Measurements from ENCODE around the gene NIT1.
A peak's percentile ranks its signal among the peaks of the same experiment; 100 is the strongest.

The NIT1 gene, protein sequence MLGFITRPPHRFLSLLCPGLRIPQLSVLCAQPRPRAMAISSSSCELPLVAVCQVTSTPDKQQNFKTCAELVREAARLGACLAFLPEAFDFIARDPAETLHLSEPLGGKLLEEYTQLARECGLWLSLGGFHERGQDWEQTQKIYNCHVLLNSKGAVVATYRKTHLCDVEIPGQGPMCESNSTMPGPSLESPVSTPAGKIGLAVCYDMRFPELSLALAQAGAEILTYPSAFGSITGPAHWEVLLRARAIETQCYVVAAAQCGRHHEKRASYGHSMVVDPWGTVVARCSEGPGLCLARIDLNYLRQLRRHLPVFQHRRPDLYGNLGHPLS

DNA sequence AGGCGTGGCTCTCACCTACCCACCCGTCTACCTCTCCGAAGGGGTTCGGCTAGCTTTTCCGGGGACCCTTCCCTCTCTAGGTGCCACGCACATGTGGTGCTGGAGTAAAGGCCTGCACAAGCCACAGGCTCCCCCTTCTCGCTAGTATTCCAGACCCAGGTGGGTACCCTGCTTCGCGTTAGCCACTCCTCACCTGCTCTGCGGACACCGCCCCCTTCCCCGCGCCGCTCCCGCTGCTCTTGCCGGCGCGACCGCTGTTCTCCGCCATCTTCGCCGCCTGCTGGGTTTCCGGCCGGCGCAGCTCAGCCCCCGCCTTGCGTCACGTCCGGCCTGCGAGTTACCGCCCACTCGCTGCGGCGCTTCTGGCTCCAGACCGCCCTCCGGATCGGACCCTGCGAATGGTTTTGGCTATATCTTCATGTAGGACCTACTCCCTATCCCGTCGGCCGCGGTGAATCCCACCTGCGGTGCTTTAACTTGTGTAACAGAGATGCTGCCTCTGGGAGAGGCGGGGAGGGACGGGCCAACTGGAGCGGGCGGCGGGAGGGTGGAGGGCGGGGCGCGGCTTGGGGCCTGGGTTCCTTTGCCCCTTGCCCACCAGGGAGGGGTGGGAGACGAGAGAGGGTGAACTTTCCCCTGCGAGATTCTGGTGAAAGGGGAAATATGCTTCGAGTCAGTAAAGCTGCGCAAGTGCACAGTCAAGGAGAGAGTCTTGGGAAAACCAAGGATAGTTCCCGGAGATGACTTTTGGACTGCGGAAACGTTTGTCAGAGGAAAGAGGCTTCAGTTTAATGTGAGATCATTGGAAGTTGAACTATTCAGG lies at the start of gene NIT1, which contains the start of gene PFDN2:
NIT1 (plus strand) TSS at position 347 of the 823 bp plus-strand sequence; CDS start at position 419, 72 bp downstream.
PFDN2 (minus strand) TSS at position 279 of the 823 bp plus-strand sequence; CDS start at position 268, 11 bp downstream.
- peak; percentile 75 for DNase-seq

GRCh38 chr1:161068306-161069234 lies 49.3 kb upstream of the NIT1 start:
- DNase-seq: peak; percentile 93

GRCh38 chr1:161069241-161069640 lies 48.7 kb upstream of the NIT1 start:
- no peak for DNase-seq

DNA sequence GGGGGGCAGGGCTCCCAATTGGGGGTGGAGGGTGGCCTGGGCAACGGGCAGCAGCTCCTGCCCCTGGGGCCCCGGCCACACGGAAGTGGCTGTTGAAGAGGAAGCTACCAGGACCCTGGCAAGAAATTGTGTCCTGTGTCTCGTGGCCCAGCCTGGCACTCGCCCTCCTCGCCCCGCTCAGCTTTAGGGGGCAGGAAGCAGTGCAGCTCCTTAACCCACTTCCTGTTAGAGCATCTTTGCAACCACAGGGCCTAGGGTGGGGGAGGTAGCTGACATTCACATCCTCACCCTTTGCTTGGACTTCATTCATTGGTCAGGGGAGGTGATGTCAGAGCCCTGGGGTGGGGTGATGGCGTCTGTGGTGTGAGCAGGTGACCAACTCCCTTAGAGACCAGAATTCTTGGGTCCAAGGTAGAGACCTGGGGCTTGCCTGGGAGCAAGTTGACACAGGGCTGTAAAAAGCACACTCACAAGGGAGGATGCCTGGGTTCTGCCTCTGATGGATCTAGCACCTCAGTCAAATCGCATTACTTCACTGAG lies 48.1 kb upstream of the NIT1 start, which contains the start of gene ARHGAP30:
ARHGAP30 (minus strand) TSS at position 161 of the 540 bp plus-strand sequence. CDS start 267 bp downstream, outside the sequence.
- peak; percentile 93 for DNase-seq

GRCh38 chr1:161070761-161071160 lies 47.1 kb upstream of the NIT1 start:
- no peak for DNase-seq

DNA sequence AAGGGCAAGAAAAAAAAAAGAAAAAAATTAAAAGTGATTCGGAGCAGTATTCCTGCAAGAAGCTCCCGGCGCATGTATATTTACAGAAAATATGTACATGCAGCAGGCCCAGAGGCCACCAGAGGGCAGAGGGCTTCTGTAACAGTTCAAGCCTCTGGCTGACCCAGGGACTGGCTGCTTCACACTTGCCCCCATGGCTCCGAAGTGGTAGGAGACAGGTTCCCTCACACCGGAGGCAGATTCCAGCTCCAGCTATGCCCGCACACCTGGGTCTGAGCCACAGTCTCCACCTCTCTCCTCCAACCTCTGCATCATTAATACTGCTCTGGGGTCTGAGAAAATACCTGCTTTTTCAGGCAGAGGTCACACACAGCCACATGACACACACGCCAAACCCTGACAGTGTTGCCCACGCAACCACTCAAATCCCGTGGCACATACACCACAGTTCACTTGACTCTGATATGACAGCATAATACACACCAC lies 46.0 kb upstream of the NIT1 start:
- DNase-seq: peak; percentile 62

DNA sequence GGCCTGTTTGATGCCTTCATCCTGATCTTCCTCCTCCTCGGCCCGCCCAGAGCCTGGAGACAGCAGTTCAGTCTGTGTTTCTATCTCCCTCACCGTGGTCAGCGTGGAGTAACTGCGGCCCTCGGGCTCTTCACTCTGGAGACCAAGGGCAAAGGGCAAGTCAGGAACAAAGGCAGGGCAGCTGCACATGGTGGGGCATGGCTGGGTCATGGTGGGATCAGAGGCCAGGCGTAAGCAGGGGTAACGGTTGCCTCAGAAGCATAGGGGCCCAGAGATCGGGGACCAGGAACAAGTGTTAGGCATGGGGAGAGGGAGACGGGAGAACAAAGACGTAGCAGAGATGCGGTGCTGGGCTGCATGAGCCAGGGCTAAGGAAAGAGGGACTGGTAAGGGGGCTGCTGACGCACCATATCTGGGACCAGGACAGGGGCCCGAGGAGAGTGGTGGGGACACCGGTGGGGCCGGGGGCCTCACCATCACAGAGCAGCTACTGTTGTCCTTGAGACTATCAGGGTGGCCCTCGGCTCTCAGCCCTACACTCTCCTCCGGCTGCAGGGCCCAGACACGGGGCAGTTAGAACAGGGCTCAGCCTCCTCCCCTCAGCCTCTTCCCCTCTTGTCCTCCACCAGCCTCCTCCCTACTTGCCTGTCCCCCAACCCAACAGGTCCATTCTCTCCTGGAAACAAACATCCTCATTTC lies 45.0 kb upstream of the NIT1 start:
- no peak for DNase-seq

DNA sequence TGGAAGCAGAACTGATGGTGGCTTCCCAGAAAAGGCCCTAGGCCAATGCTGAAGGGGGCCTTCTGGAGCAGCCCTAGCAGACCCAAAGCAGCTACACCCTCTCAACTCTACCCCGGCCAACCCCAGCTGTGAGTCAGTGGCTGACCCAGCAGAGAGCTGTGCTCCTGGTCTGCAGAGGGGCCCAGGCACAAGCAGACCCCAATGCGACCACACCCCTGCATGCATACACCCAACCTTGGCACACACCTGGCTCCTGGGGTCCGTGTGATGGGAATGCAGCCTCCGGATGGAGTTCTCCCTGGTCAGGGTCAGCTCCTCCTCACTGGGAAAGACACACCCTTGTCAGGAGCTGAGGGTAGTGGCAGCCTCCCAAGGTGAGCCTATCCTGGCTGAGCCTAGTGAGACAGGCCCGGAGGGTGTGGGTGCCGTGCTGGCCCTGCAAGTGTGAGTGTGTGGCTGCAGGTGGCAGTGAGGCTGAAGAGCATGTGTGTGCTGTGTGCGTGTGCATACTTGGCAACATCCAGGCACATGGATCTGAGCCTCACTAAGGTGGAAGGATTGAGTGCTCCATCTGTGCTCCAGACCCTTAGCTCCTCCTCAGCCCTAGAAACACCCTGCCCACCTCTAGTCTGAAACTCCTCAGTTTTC lies 44.3 kb upstream of the NIT1 start:
- DNase-seq: no peak

DNA sequence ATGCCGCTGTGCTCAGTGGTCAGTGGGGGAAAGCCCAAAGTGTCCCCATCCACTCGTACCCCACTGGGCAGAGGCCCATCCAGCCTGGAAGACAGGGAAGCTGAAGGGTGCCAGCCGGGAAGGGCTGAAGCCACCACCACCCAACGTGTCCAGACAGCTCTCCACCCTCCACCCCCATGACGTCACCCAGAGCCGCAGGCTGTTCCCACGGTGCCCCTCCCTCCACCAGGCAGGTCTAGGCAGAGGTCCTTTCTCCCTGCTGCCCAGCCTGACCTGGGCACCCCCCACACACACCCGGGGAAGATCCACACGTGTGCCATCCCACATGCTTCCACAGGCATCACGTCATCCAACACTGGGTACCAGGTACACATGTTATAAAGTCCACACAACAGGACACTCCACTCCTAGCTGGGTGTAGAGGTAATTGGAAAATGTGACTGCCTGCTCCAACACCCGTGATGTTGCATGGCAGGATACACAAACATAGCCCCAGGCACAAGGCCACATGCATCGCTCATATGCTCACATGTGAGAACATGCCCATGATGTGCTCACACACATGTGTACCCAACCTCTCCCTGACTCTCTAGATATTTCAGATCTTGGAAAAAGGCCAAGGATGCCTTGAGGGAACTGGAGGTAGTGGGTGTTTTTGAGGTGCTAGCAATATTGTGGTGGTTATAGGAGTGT lies 43.1 kb upstream of the NIT1 start:
- no peak for DNase-seq

- no peak for DNase-seq
Measured at GRCh38 chr1:161076410-161076809, 41.5 kb upstream of the NIT1 start.

- DNase-seq: no peak
Measured at GRCh38 chr1:161077426-161077825, 40.5 kb upstream of the NIT1 start.

DNA sequence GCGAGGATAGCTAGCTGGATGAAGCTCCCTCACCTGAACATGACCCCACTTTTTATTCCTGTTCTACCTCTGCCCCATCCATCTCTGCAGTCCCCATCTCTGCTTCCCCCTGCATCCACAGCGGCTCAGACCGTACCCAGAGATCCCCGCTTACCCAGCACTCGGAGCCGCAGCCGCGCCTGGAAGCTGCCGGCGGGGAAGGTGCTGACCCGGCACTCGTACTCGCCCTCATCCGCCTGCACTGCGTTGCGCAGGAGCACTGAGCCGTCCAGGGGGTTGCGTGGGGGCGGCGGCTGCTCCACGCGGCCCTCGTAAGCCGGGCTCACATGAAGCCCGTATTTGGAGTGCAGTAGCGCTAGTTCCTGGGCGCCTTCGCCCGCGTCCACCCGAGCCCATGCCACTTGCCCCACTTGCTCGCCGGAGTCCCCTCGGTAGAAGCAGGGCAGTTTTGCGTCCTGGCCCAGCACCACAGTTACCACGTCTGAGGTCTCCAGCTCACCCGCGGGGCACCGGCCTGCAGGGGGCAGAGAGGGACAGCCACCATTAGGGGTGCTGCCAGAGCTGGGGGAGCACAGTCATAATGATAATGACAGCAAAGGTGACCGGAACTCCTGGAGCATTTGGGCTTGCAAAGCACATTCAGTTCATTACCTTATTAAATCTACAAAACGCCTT lies 38.3 kb upstream of the NIT1 start:
- no peak for DNase-seq

DNA sequence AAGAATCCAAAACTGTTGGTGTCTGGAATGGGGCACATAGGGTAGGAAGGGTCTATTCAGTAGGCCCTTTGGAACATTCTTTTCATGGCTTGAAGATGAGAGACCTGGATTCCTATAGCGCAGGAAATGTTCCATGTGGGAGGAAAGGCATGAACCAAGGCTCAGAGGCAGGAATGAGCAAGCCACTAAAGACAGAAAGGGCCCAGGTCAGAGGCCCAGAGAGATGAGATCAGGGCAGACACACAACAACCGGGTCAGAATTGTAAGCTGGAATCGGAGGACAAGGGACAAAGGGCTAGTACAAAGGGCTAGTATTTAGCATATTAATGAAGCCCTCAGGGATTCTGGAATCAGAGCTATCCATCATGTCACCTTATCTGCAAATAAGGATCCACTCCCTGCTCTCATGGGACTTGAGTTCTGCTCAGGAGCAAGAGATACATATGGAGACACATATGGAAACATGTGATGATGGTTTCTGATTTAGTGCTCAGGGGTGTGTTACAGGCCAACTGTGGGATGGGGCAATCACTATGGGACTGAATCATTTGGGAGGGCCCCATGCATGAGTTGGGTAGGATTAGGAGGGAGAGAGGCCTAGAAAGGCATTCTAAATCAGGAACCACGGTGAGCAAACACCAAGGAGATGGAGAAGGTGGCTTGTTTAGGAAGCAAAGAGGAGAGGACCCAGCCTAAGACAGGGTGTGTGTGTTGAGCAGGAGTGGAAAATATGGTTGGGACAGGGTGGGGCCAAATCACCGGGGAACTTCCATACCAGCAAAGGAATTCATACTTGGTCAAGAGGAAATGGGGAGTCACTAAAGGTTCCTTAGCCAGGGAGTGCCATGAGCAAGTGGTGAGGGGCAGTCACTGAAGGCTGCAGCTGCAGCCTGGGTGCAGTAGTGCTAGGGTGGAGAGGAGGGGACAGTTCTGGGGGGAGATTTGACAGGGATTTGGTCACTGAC lies 37.2 kb upstream of the NIT1 start:
- no peak for DNase-seq

GRCh38 chr1:161081519-161081918 lies 36.4 kb upstream of the NIT1 start:
- no peak for DNase-seq

GRCh38 chr1:161082483-161082882 lies 35.4 kb upstream of the NIT1 start:
- DNase-seq: no peak

GRCh38 chr1:161082996-161083747 lies 34.7 kb upstream of the NIT1 start:
- DNase-seq: no peak

- DNase-seq: no peak
Measured at GRCh38 chr1:161083748-161084596, 33.9 kb upstream of the NIT1 start.
